Loucy (cell line): ENCODE measurements around the gene EPB41L5.

ENCODE experiments used
- H2AFZ ChIP-seq: fragments of 200-600 bp; sonication (generic); 2 replicates; pipeline ENCODE4 v1.6.0; 2016; ENCODE audit warnings: antibody characterized with exemption, mild to moderate bottlenecking, low read length, moderate library complexity
- H3F3A ChIP-seq: fragments of 200-600 bp; 2 replicates; pipeline ENCODE4 v1.6.0; 2016; ENCODE audit warnings: antibody characterized with exemption, low read depth, mild to moderate bottlenecking
- H3K27me3 ChIP-seq: fragments of 200-600 bp; sonication (generic); 2 replicates; pipeline ENCODE4 v1.6.1; 2014; ENCODE audit warnings: low read length, mild to moderate bottlenecking; ENCODE audit not compliant: insufficient read depth, poor library complexity, severe bottlenecking
- H3K36me3 ChIP-seq: fragments of 200-600 bp; sonication (generic); 2 replicates; pipeline ENCODE4 v1.6.1; 2016; ENCODE audit warnings: low read length; ENCODE audit not compliant: insufficient read depth
- H3K4me1 ChIP-seq: fragments of 200-600 bp; sonication (generic); 2 replicates; pipeline ENCODE4 v1.5.1; 2014; ENCODE audit warnings: low read length, mild to moderate bottlenecking; ENCODE audit not compliant: insufficient read depth, poor library complexity, severe bottlenecking
- H3K4me2 ChIP-seq: fragments of 200-600 bp; sonication (generic); 2 replicates; pipeline ENCODE4 v1.6.0; 2014; ENCODE audit warnings: antibody characterized with exemption, low read length, low read depth, mild to moderate bottlenecking; ENCODE audit not compliant: poor library complexity, severe bottlenecking
- H3K4me3 ChIP-seq: fragments of 200-600 bp; sonication (generic); 2 replicates; pipeline ENCODE4 v1.5.1; 2014; ENCODE audit warnings: low read length, mild to moderate bottlenecking, mixed read lengths; ENCODE audit not compliant: poor library complexity, severe bottlenecking
- H3K79me2 ChIP-seq: fragments of 200-600 bp; sonication (generic); 2 replicates; pipeline ENCODE4 v1.6.1; 2014; ENCODE audit warnings: low read length; ENCODE audit not compliant: insufficient read depth
- H3K9ac ChIP-seq: fragments of 200-600 bp; sonication (generic); 2 replicates; pipeline ENCODE4 v1.6.0; 2014; ENCODE audit warnings: mild to moderate bottlenecking, low read depth, low read length, moderate library complexity; ENCODE audit not compliant: poor library complexity, severe bottlenecking
- H3K9me2 ChIP-seq: fragments of 200-600 bp; sonication (generic); replicated peaks from 2 replicates; pipeline ENCODE4 v1.6.1; 2016; ENCODE audit warnings: low read depth, low read length, mixed read lengths
- H3K9me3 ChIP-seq: fragments of 200-600 bp; sonication (generic); 2 replicates; pipeline ENCODE4 v1.6.1; 2014; ENCODE audit warnings: mild to moderate bottlenecking, antibody characterized with exemption, low read length, low read depth; ENCODE audit not compliant: insufficient read depth
- H4K20me1 ChIP-seq: fragments of 200-600 bp; sonication (generic); 2 replicates; pipeline ENCODE4 v1.6.0; 2014; ENCODE audit warnings: antibody characterized with exemption, low read length, mild to moderate bottlenecking; ENCODE audit not compliant: insufficient read depth, poor library complexity, severe bottlenecking
- CTCF ChIP-seq: fragments of 200-600 bp; sonication (generic); conservative IDR thresholded peaks from 2 replicates; pipeline ENCODE4 v1.5.1; 2014; ENCODE audit warnings: mild to moderate bottlenecking, antibody characterized with exemption, low read length
- EZH2phosphoT487 ChIP-seq: fragments of 200-600 bp; IDR thresholded peaks from 2 replicates; pipeline ENCODE4 v1.6.1; 2018; ENCODE audit warnings: antibody characterized with exemption, mild to moderate bottlenecking, moderate library complexity, borderline replicate concordance

Gene EPB41L5

GRCh38 chr2:120148229-120148628, 135.4 kb downstream of the EPB41L5 start:
- H3K4me1 ChIP-seq = no peaks in the 10 kb centered on the region
- H3K4me2 ChIP-seq = no peak overlapping the region
- no peak overlapping the region for H2AFZ ChIP-seq
- no peaks in the 10 kb centered on the region for H4K20me1 ChIP-seq
- no peaks in the 10 kb centered on the region for H3K9me2 ChIP-seq
- H3K9ac ChIP-seq = no peak overlapping the region
- H3K9me3 ChIP-seq = peaks cover 9% of the 10 kb centered on the region
- no peak overlapping the region for H3K4me3 ChIP-seq
- no peaks in the 10 kb centered on the region for H3K27me3 ChIP-seq
- TF ChIP-seq CTCF (no peak), EZH2phosphoT487 (no peak)
- no peaks in the 10 kb centered on the region for H3K79me2 ChIP-seq
- H3K36me3 ChIP-seq = no peaks in the 10 kb centered on the region
- H3F3A ChIP-seq = no peaks in the 10 kb centered on the region

GRCh38 chr2:120148669-120149068, 135.8 kb downstream of the EPB41L5 start:
- Histone ChIP-seq H3K27me3 (no peaks in the 10 kb centered on the region), H3K9ac (no peak overlapping the region), H3K79me2 (no peaks in the 10 kb centered on the region), H3K9me3 (peaks cover 9% of the 10 kb centered on the region), H4K20me1 (no peaks in the 10 kb centered on the region), H2AFZ (no peak overlapping the region), H3K4me1 (no peaks in the 10 kb centered on the region), H3F3A (no peaks in the 10 kb centered on the region), H3K9me2 (no peaks in the 10 kb centered on the region), H3K36me3 (no peaks in the 10 kb centered on the region), H3K4me2 (no peak overlapping the region), H3K4me3 (no peak overlapping the region)
- TF ChIP-seq EZH2phosphoT487 = no peak
- no peak for TF ChIP-seq CTCF

- Histone ChIP-seq H3K4me3 (no peak overlapping the region), H3F3A (no peaks in the 10 kb centered on the region), H3K4me1 (no peaks in the 10 kb centered on the region), H3K4me2 (no peak overlapping the region), H3K9ac (no peak overlapping the region), H3K79me2 (no peaks in the 10 kb centered on the region), H3K27me3 (no peaks in the 10 kb centered on the region), H3K9me2 (no peaks in the 10 kb centered on the region), H3K36me3 (no peaks in the 10 kb centered on the region), H3K9me3 (peaks cover 9% of the 10 kb centered on the region), H2AFZ (no peak overlapping the region), H4K20me1 (no peaks in the 10 kb centered on the region)
- TF ChIP-seq CTCF = no peak
- no peak for TF ChIP-seq EZH2phosphoT487
These were observed 136.5 kb downstream of the EPB41L5 start for GRCh38 chr2:120149406-120149805.
